Ishikawa (cell line): ENCODE data around the gene KAT7.

ENCODE experiments used
- CEBPB ChIP-seq: IDR thresholded peaks from 2 replicates; pipeline ENCODE4 v1.6.1; 2012
- CREB1 ChIP-seq: IDR thresholded peaks from 2 replicates; pipeline ENCODE4 v1.6.1; 2012; ENCODE audit warnings: low read depth
- EGR1 ChIP-seq: IDR thresholded peaks from 2 replicates; pipeline ENCODE4 v1.6.1; 2012
- FOXM1 ChIP-seq: IDR thresholded peaks from 2 replicates; pipeline ENCODE4 v1.6.1; 2012; ENCODE audit warnings: low read depth, borderline replicate concordance
- ZBTB7A ChIP-seq: IDR thresholded peaks from 2 replicates; pipeline ENCODE4 v1.6.1; 2012; ENCODE audit warnings: low read depth

GRCh38 chr17:49779739-49780231 lies 8.7 kb upstream of the KAT7 start:
- no peak for TF ChIP-seq EGR1
- no peak for TF ChIP-seq FOXM1
- TF ChIP-seq CREB1: no peak
- no peak for TF ChIP-seq CEBPB
- no peak for TF ChIP-seq ZBTB7A
